Measurements from ENCODE around the gene APOBEC2. TPM values are rescaled to one million over a fixed set of nuclear protein-coding genes. Genes with fewer than 3 reads are reported as not detected.

The APOBEC2 gene
- total RNA-seq, 1 donor from 2014 or later, result not detected

GRCh38 chr6:41078101-41078500 lies 25.1 kb downstream of the APOBEC2 start:
- no peak for DNase-seq (ENCODE audit: low read depth)
- Histone ChIP-seq H3K27me3 (ENCODE audit: control insufficient read depth, insufficient read depth, low read length) (no peaks in the 10 kb centered on the region), H3K36me3 (ENCODE audit: control insufficient read depth, insufficient read depth, low read length) (peaks cover 2% of the 10 kb centered on the region), H3K4me3 (ENCODE audit: low read depth, low read length) (no peak overlapping the region)
- TF ChIP-seq, protein P1, sequence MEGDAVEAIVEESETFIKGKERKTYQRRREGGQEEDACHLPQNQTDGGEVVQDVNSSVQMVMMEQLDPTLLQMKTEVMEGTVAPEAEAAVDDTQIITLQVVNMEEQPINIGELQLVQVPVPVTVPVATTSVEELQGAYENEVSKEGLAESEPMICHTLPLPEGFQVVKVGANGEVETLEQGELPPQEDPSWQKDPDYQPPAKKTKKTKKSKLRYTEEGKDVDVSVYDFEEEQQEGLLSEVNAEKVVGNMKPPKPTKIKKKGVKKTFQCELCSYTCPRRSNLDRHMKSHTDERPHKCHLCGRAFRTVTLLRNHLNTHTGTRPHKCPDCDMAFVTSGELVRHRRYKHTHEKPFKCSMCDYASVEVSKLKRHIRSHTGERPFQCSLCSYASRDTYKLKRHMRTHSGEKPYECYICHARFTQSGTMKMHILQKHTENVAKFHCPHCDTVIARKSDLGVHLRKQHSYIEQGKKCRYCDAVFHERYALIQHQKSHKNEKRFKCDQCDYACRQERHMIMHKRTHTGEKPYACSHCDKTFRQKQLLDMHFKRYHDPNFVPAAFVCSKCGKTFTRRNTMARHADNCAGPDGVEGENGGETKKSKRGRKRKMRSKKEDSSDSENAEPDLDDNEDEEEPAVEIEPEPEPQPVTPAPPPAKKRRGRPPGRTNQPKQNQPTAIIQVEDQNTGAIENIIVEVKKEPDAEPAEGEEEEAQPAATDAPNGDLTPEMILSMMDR (IDR thresholded peaks at IDR 0.05; ENCODE audit: insufficient read depth, low read length, poor library complexity, severe bottlenecking), result no peak

DNA sequence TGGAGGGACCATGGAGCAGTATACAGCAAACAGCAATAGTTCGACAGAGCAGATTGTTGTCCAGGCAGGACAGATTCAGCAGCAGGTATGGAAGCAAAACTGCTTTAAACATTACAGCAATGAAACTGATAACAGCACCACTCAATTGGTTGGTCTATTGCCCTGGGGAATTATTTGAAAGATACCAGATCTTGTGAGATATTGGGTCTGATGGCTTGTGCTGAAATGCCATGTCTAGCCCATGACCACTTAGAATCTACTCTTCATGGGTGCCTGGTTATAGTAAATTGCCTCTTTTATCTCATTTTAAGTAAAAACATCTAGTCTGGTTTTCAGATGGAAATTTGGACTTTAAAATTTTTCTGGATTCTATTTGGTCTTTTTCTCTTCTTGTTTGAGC lies 26.1 kb downstream of the APOBEC2 start:
- TF ChIP-seq, protein P1 (IDR thresholded peaks at IDR 0.05; ENCODE audit: insufficient read depth, low read length, poor library complexity, severe bottlenecking), result no peak
- peaks cover 2% of the 10 kb centered on the region for H3K36me3 ChIP-seq (ENCODE audit: control insufficient read depth, insufficient read depth, low read length)
- no peak for DNase-seq (ENCODE audit: low read depth)

GRCh38 chr6:41080621-41081020 lies 27.6 kb downstream of the APOBEC2 start:
- Histone ChIP-seq H3K36me3 (ENCODE audit: control insufficient read depth, insufficient read depth, low read length) (peaks cover 2% of the 10 kb centered on the region), H3K27me3 (ENCODE audit: control insufficient read depth, insufficient read depth, low read length) (no peaks in the 10 kb centered on the region), H3K4me3 (ENCODE audit: low read depth, low read length) (no peak overlapping the region)
- TF ChIP-seq, protein P1 (IDR thresholded peaks at IDR 0.05; ENCODE audit: insufficient read depth, low read length, poor library complexity, severe bottlenecking), result no peak
- DNase-seq (ENCODE audit: low read depth), result no peak

More for the DNA sequence above, 26.1 kb downstream of the APOBEC2 start:
- H3K27me3 ChIP-seq (ENCODE audit: control insufficient read depth, insufficient read depth, low read length), result no peaks in the 10 kb centered on the region
- H3K4me3 ChIP-seq (ENCODE audit: low read depth, low read length), result no peak overlapping the region

DNA sequence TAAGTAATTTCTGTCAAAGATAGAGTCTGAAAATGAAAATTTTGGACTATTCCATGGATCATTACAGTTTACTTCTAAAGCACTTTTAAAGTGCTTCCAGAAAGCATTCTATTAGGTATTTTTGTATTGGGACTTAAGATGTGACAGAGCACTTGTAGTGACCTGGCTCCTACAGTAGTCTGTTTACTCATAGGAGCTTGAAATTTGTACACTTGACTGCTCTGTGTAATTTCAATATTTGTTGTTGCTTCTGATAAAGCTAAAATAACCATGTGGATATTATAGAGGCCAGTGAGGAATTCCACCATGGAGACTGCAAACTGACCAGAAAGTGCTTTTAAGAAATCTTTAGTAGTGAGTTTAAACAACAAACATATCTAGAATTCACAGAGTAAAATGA lies 30.1 kb downstream of the APOBEC2 start:
- TF ChIP-seq, protein P1 (IDR thresholded peaks at IDR 0.05; ENCODE audit: insufficient read depth, low read length, poor library complexity, severe bottlenecking), result no peak
- no peak for DNase-seq (ENCODE audit: low read depth)
- peaks cover 2% of the 10 kb centered on the region for H3K36me3 ChIP-seq (ENCODE audit: control insufficient read depth, insufficient read depth, low read length)
- no peaks in the 10 kb centered on the region for H3K27me3 ChIP-seq (ENCODE audit: control insufficient read depth, insufficient read depth, low read length)
- no peak overlapping the region for H3K4me3 ChIP-seq (ENCODE audit: low read depth, low read length)

- DNase-seq (ENCODE audit: low read depth), result no peak
- TF ChIP-seq, protein P1 (IDR thresholded peaks at IDR 0.05; ENCODE audit: insufficient read depth, low read length, poor library complexity, severe bottlenecking), result no peak
- no peak overlapping the region for H3K4me3 ChIP-seq (ENCODE audit: low read depth, low read length)
- H3K36me3 ChIP-seq (ENCODE audit: control insufficient read depth, insufficient read depth, low read length), result peaks cover 2% of the 10 kb centered on the region
- no peaks in the 10 kb centered on the region for H3K27me3 ChIP-seq (ENCODE audit: control insufficient read depth, insufficient read depth, low read length)
Observed at GRCh38 chr6:41085182-41085581, 32.2 kb downstream of the APOBEC2 start.

GRCh38 chr6:41088451-41088850 lies 35.4 kb downstream of the APOBEC2 start:
- H3K36me3 ChIP-seq (ENCODE audit: control insufficient read depth, insufficient read depth, low read length), result no peaks in the 10 kb centered on the region
- no peak overlapping the region for H3K4me3 ChIP-seq (ENCODE audit: low read depth, low read length)
- no peak for DNase-seq (ENCODE audit: low read depth)
- H3K27me3 ChIP-seq (ENCODE audit: control insufficient read depth, insufficient read depth, low read length), result no peaks in the 10 kb centered on the region
- TF ChIP-seq, protein P1 (IDR thresholded peaks at IDR 0.05; ENCODE audit: insufficient read depth, low read length, poor library complexity, severe bottlenecking), result no peak
